ENCODE measurements around the gene MDC1.

DNA sequence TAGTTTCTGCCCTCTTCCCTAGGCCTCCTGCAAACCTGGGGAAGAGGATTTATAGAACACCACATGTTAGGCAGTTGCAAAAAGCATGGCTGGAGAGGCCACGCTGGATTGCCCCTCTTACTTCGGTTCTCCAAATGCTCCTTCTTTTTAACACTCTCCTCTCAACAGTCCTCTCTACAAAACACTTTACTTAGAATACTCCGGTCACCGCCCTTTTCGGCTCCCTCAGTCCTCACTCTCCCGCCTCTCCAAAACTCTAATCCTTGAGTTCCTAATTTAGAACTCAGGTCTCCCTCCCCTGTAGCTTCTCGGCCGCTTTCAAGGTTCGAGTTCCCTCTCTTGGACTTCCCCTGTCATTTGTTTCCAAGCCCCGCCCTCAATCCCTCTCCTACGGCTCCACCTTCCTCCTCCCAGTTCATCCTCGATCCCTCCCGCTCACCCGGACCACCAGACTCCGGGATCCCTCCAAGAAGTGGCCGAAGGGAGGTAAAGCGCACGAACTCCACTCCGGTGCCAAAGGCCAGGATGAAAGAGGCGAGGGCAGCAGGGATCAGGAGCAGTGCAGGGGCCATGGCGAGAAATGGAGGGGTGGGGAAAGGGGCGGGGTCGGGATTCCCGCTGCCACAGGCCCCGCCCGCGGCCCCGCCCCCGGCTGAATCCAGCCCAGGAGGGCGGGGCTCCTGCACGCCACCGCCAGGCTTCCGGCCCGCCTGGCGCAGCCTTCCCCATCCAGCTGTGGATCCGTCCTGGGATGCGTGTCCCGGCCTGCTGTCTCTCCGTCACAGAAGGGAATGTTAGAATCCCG, 26.5 kb downstream of the MDC1 start, which contains the start of gene NRM:
- TF ChIP-seq, protein P1, sequence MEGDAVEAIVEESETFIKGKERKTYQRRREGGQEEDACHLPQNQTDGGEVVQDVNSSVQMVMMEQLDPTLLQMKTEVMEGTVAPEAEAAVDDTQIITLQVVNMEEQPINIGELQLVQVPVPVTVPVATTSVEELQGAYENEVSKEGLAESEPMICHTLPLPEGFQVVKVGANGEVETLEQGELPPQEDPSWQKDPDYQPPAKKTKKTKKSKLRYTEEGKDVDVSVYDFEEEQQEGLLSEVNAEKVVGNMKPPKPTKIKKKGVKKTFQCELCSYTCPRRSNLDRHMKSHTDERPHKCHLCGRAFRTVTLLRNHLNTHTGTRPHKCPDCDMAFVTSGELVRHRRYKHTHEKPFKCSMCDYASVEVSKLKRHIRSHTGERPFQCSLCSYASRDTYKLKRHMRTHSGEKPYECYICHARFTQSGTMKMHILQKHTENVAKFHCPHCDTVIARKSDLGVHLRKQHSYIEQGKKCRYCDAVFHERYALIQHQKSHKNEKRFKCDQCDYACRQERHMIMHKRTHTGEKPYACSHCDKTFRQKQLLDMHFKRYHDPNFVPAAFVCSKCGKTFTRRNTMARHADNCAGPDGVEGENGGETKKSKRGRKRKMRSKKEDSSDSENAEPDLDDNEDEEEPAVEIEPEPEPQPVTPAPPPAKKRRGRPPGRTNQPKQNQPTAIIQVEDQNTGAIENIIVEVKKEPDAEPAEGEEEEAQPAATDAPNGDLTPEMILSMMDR (CRISPR knock-in tag; IDR thresholded peaks at IDR 0.05), result 0 out of 2 replicates have a peak, but pooled peaks have one; percentile 13
- TF ChIP-seq NFYB (CRISPR knock-in tag; IDR thresholded peaks at IDR 0.05) (no peak; the same call in 1 of the 2 replicates), MED1 (CRISPR knock-in tag; IDR thresholded peaks at IDR 0.05) (peak; percentile 52), SMAD9 (CRISPR knock-in tag; IDR thresholded peaks at IDR 0.05) (no peak), BHLHE40 (IDR thresholded peaks at IDR 0.05; ENCODE audit: low read length) (peak; percentile 41; the same call in 1 of the 2 replicates), POLR2A (IDR thresholded peaks at IDR 0.05; ENCODE audit: insufficient read depth in 1 of 2, low read depth in 2 of 2, low read length in 2 of 2) (peak; percentile 65 to 86), ESRRA (CRISPR knock-in tag; IDR thresholded peaks at IDR 0.05; ENCODE audit: low read depth) (no peak), EP300 (IDR thresholded peaks at IDR 0.05; ENCODE audit: low read depth in 2 of 2, low read length in 2 of 2) (0 out of 4 replicates have a peak, but pooled peaks of 1 of the 2 experiments have one; percentile 20), EP300 (CRISPR knock-in tag; IDR thresholded peaks at IDR 0.05; ENCODE audit: borderline replicate concordance) (no peak), RAD51 (IDR thresholded peaks at IDR 0.05; ENCODE audit: borderline replicate concordance) (no peak), NR3C1 (CRISPR knock-in tag; IDR thresholded peaks at IDR 0.05) (no peak)
- TF ChIP-seq, protein P2, sequence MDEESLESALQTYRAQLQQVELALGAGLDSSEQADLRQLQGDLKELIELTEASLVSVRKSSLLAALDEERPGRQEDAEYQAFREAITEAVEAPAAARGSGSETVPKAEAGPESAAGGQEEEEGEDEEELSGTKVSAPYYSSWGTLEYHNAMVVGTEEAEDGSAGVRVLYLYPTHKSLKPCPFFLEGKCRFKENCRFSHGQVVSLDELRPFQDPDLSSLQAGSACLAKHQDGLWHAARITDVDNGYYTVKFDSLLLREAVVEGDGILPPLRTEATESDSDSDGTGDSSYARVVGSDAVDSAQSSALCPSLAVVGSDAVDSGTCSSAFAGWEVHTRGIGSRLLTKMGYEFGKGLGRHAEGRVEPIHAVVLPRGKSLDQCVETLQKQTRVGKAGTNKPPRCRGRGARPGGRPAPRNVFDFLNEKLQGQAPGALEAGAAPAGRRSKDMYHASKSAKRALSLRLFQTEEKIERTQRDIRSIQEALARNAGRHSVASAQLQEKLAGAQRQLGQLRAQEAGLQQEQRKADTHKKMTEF (CRISPR knock-in tag; IDR thresholded peaks at IDR 0.05), result peak; percentile 58; the same call in 1 of the 2 replicates
- TF ChIP-seq, protein P3, sequence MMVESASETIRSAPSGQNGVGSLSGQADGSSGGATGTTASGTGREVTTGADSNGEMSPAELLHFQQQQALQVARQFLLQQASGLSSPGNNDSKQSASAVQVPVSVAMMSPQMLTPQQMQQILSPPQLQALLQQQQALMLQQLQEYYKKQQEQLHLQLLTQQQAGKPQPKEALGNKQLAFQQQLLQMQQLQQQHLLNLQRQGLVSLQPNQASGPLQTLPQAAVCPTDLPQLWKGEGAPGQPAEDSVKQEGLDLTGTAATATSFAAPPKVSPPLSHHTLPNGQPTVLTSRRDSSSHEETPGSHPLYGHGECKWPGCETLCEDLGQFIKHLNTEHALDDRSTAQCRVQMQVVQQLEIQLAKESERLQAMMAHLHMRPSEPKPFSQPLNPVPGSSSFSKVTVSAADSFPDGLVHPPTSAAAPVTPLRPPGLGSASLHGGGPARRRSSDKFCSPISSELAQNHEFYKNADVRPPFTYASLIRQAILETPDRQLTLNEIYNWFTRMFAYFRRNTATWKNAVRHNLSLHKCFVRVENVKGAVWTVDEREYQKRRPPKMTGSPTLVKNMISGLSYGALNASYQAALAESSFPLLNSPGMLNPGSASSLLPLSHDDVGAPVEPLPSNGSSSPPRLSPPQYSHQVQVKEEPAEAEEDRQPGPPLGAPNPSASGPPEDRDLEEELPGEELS (CRISPR knock-in tag; IDR thresholded peaks at IDR 0.05), result peak; percentile 52; the same call in 1 of the 2 replicates
- TF ChIP-seq, protein P4, sequence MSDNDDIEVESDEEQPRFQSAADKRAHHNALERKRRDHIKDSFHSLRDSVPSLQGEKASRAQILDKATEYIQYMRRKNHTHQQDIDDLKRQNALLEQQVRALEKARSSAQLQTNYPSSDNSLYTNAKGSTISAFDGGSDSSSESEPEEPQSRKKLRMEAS (IDR thresholded peaks at IDR 0.05), result peak; percentile 69; the same call in 1 of the 2 replicates

All from HepG2 (cell line).